Adrenal gland (tissue), 12 donors: ENCODE results near the gene GEMIN5. TPM values are rescaled to one million over a fixed set of nuclear protein-coding genes. Genes with fewer than 3 reads are reported as not detected.

Experiments
- DNase-seq, 7 donors: peaks; one replicate each; pipeline ENCODE4 v3.0.0-alpha.2; 2019 to 2020
- H3K27ac ChIP-seq, 5 donors: fragments of 200-600 bp; sonication (generic) in 4 of 5; 1 replicate in 3 of 5; 2 replicates in 2 of 5; pipeline versions ENCODE4 v1.5.1 to v1.8.0; 2016 to 2020; ENCODE audit warnings: mild to moderate bottlenecking in 1 of 5
- H3K27me3 ChIP-seq: fragments of 200-600 bp; 2 replicates; pipeline ENCODE4 v1.8.0; 2021
- H3K36me3 ChIP-seq, 2 donors: fragments of 200-600 bp; replicated peaks in 1 of 2; 1 replicate in 1 of 2; 2 replicates in 1 of 2; pipeline versions ENCODE4 v1.5.1 to v1.8.0; 2018 to 2022
- H3K4me1 ChIP-seq, 2 donors: fragments of 200-600 bp; replicated peaks in 1 of 2; 1 replicate in 1 of 2; 2 replicates in 1 of 2; pipeline versions ENCODE4 v1.5.1 to v1.8.0; 2018 to 2021
- H3K4me3 ChIP-seq, 4 donors: fragments of 200-600 bp; sonication (generic) in 3 of 4; one replicate each; pipeline ENCODE4 v1.5.1; 2016 to 2018
- H3K9me3 ChIP-seq, 3 donors: fragments of 200-600 bp; sonication (generic) in 1 of 3; replicated peaks in 1 of 3; 1 replicate in 2 of 3; 2 replicates in 1 of 3; pipeline versions ENCODE4 v1.5.1 to v1.8.0; 2016 to 2021
- CTCF ChIP-seq, 6 experiments: fragments of 450-650 bp in 4 of 6; fragments of 200-600 bp in 2 of 6; sonication (generic) in 1 of 6; IDR thresholded peaks; 1 replicate in 5 of 6; 2 replicates in 1 of 6; pipeline versions ENCODE4 v1.5.1 to v1.8.0; 2016 to 2021; ENCODE audit warnings: antibody characterized with exemption in 6 of 6, mild to moderate bottlenecking in 2 of 6, moderate library complexity in 1 of 6
- POLR2A ChIP-seq, 2 donors: fragments of 450-650 bp; IDR thresholded peaks; one replicate each; pipeline ENCODE4 v1.6.1; 2017; ENCODE audit warnings: antibody characterized with exemption in 2 of 2, mild to moderate bottlenecking in 2 of 2, moderate library complexity in 1 of 2
- WGBS, 4 donors: extraction: QIAGEN DNeasy Blood & Tissue Kit in 2 of 4; methylation state at CpG; one replicate each; pipeline versions ENCODE4 v1.1.5 to v1.1.7; 2013 to 2017; 5-methylcytosine and 5-hydroxymethylcytosine counted together
- intact Hi-C, 2 donors: fragments of 100-400 bp; cut with DNase I; formaldehyde crosslinking; loops; one replicate each; pipeline versions ENCODE4 v1.14.1 to v1.15.0; 2022 to 2023
- polyA plus RNA-seq, 3 donors: library from polyadenylated mRNA; stranded (reverse); fragments of 200-250 nt in 2 of 3; fragments of 350-450 nt in 1 of 3; fragmentation: Illumina TruSeq in 1 of 3; extraction: RNeasy Lipid Tissue Mini Kit (QIAGEN cat#74804) in 1 of 3; gene quantifications; one replicate each; pipeline ENCODE4 v1.2.3, GENCODE V29; 2013 to 2014
- total RNA-seq, 9 donors: library from RNA; depleted of rRNA in 4 of 9; stranded (reverse); fragments of >200 nt in 4 of 9; fragments of 120-200 nt in 1 of 9; fragmentation: NEBNext Ultra II Directional in 1 of 9; extraction: Animal tissue kit (Norgen Biotek cat#: 25700) in 1 of 9; gene quantifications; one replicate each; pipeline versions ENCODE4 v1.1.0 to v1.2.4, GENCODE V29; 2013 to 2023
- donor health status: healthy with polysubstance abuse.
- donor health status: Bipolar disorder and iron deficiency.
- donor health status: DM: yes; HTN: yes; CAD: no.
- donor health status: DM: no; HTN: no; CAD: no.
- donor health status: DM: no; HTN: no; CAD: no.
- donor health status: DM: yes; HTN: yes; CAD: no.

GEMIN5 gene
- total and polyA plus RNA-seq, 12 donors, result 3.2 to 19.2 (median 13.3) TPM

- H3K27ac ChIP-seq, result peak overlapping the region in 1 of 5 donors; percentile 63
- no peaks in the 10 kb centered on the region for H3K27me3 ChIP-seq
- TF ChIP-seq POLR2A (IDR thresholded peaks at IDR 0.05), result no peak
- no peak for TF ChIP-seq CTCF (IDR thresholded peaks at IDR 0.05)
- no peak for DNase-seq
- intact Hi-C loops, result no loop called here
- WGBS, 4 donors, result 83 to 87% (median 85%) methylated on average over 9 of the region's 9 CpGs
- no peak overlapping the region for H3K4me3 ChIP-seq
- peaks cover 0 to 82% of the 10 kb centered on the region in 2 donors for H3K36me3 ChIP-seq
- H3K4me1 ChIP-seq, result no peaks in the 10 kb centered on the region
- H3K9me3 ChIP-seq, result no peaks in the 10 kb centered on the region
These were observed 38.7 kb downstream of the GEMIN5 start for GRCh38 chr5:154899151-154899816.

GRCh38 chr5:154898210-154898609 is 39.8 kb downstream of the GEMIN5 start:
- Histone ChIP-seq H3K4me3 (no peak overlapping the region), H3K9me3 (no peaks in the 10 kb centered on the region), H3K4me1 (no peaks in the 10 kb centered on the region), H3K27ac (no peak overlapping the region), H3K36me3 (peaks cover 0 to 80% of the 10 kb centered on the region in 2 donors), H3K27me3 (no peaks in the 10 kb centered on the region)
- intact Hi-C loops, result no loop called here
- no peak for DNase-seq
- 88 to 97% (median 92%) methylated on average over 4 of the region's 4 CpGs for WGBS, 4 donors
- TF ChIP-seq POLR2A (IDR thresholded peaks at IDR 0.05) (no peak), CTCF (IDR thresholded peaks at IDR 0.05) (no peak)

GRCh38 chr5:154896562-154897165 is 41.3 kb downstream of the GEMIN5 start:
- H3K9me3 ChIP-seq, result no peaks in the 10 kb centered on the region
- no peak overlapping the region for H3K4me3 ChIP-seq
- no peaks in the 10 kb centered on the region for H3K4me1 ChIP-seq
- DNase-seq, result no peak
- intact Hi-C loops, result no loop called here
- no peaks in the 10 kb centered on the region for H3K27me3 ChIP-seq
- H3K27ac ChIP-seq, result no peak overlapping the region
- peaks cover 0 to 73% of the 10 kb centered on the region in 2 donors for H3K36me3 ChIP-seq
- TF ChIP-seq POLR2A (IDR thresholded peaks at IDR 0.05) (no peak), CTCF (IDR thresholded peaks at IDR 0.05) (no peak)

GRCh38 chr5:154895606-154896561 is 42.1 kb downstream of the GEMIN5 start:
- TF ChIP-seq POLR2A (IDR thresholded peaks at IDR 0.05) (no peak), CTCF (IDR thresholded peaks at IDR 0.05) (no peak)
- Histone ChIP-seq H3K4me3 (no peak overlapping the region), H3K4me1 (no peaks in the 10 kb centered on the region), H3K27ac (no peak overlapping the region), H3K9me3 (no peaks in the 10 kb centered on the region), H3K36me3 (peaks cover 0 to 72% of the 10 kb centered on the region in 2 donors), H3K27me3 (no peaks in the 10 kb centered on the region)
- intact Hi-C loops, result no loop called here
- no peak for DNase-seq
- 78 to 88% (median 84%) methylated on average over 14 of the region's 14 CpGs for WGBS, 4 donors
